H9 (cell line): ENCODE data around the gene AMIGO1. TPM values are rescaled to one million over a fixed set of nuclear protein-coding genes. Genes with fewer than 3 reads are reported as not detected.

Experiments
- DNase-seq: peaks from one replicate; pipeline ENCODE4 v3.0.0-alpha.2; 2017
- H2AFZ ChIP-seq: one replicate; pipeline ENCODE4 v1.6.1; 2013; ENCODE audit warnings: mild to moderate bottlenecking, low read length, control low read depth, moderate library complexity
- H2AK5ac ChIP-seq: 2 replicates; pipeline ENCODE4 v1.6.1; 2013; ENCODE audit warnings: low read length, control low read depth, mixed read lengths; ENCODE audit not compliant: insufficient read length
- H2BK120ac ChIP-seq: one replicate; pipeline ENCODE4 v1.6.1; 2013; ENCODE audit warnings: low read depth, mild to moderate bottlenecking, low read length, control low read depth, inconsistent platforms; ENCODE audit not compliant: poor library complexity, severe bottlenecking
- H2BK12ac ChIP-seq: 2 replicates; pipeline ENCODE4 v1.6.1; 2013; ENCODE audit warnings: low read length, control low read depth, mixed read lengths, low read depth; ENCODE audit not compliant: insufficient read length
- H2BK15ac ChIP-seq: 2 replicates; pipeline ENCODE4 v1.6.1; 2013; ENCODE audit warnings: low read depth, low read length, control low read depth
- H2BK20ac ChIP-seq: one replicate; pipeline ENCODE4 v1.6.1; 2013; ENCODE audit warnings: low read depth, mild to moderate bottlenecking, low read length, control low read depth, inconsistent platforms; ENCODE audit not compliant: poor library complexity, severe bottlenecking
- H2BK5ac ChIP-seq: 2 replicates; pipeline ENCODE4 v1.6.1; 2013; ENCODE audit warnings: low read length, control low read depth, mixed read lengths; ENCODE audit not compliant: insufficient read length
- H3K14ac ChIP-seq: 2 replicates; pipeline ENCODE4 v1.6.1; 2013; ENCODE audit warnings: low read length, control low read depth; ENCODE audit not compliant: insufficient read depth
- H3K18ac ChIP-seq: 2 replicates; pipeline ENCODE4 v1.6.1; 2013; ENCODE audit warnings: low read depth, mild to moderate bottlenecking, mixed read lengths, low read length, control low read depth; ENCODE audit not compliant: insufficient read length
- H3K23ac ChIP-seq: 2 replicates; pipeline ENCODE4 v1.6.1; 2013; ENCODE audit warnings: low read length, control low read depth, mixed read lengths, low read depth; ENCODE audit not compliant: insufficient read length
- H3K23me2 ChIP-seq: 2 replicates; pipeline ENCODE4 v1.6.1; 2013; ENCODE audit warnings: low read depth, mild to moderate bottlenecking, mixed read lengths, low read length, control low read depth; ENCODE audit not compliant: insufficient read length, poor library complexity, severe bottlenecking
- H3K27ac ChIP-seq: 2 replicates; pipeline ENCODE4 v1.5.1; 2013; ENCODE audit warnings: low read length, control low read depth, mixed read lengths, low read depth; ENCODE audit not compliant: insufficient read length
- H3K27me3 ChIP-seq: 2 replicates; pipeline ENCODE4 v1.6.1; 2013; ENCODE audit warnings: low read length, control low read depth, inconsistent platforms; ENCODE audit not compliant: insufficient read depth
- H3K4ac ChIP-seq: 2 replicates; pipeline ENCODE4 v1.6.1; 2013; ENCODE audit warnings: low read depth, mild to moderate bottlenecking, control low read depth, inconsistent platforms, low read length, moderate library complexity
- H3K4me1 ChIP-seq: 2 replicates; pipeline ENCODE4 v1.6.1; 2013; ENCODE audit warnings: low read length, control low read depth, inconsistent platforms; ENCODE audit not compliant: insufficient read depth
- H3K4me2 ChIP-seq: 2 replicates; pipeline ENCODE4 v1.6.1; 2013; ENCODE audit warnings: low read length, control low read depth, mixed read lengths; ENCODE audit not compliant: insufficient read length, insufficient read depth
- H3K56ac ChIP-seq: 2 replicates; pipeline ENCODE4 v1.6.1; 2013; ENCODE audit warnings: low read depth, mild to moderate bottlenecking, mixed read lengths, low read length, control low read depth; ENCODE audit not compliant: insufficient read length
- H3K79me1 ChIP-seq: 2 replicates; pipeline ENCODE4 v1.6.1; 2013; ENCODE audit warnings: low read depth, mild to moderate bottlenecking, moderate library complexity, low read length, control low read depth, inconsistent platforms; ENCODE audit not compliant: insufficient read depth, poor library complexity, severe bottlenecking
- H3K79me2 ChIP-seq: 2 replicates; pipeline ENCODE4 v1.6.1; 2013; ENCODE audit warnings: low read length, control low read depth, inconsistent platforms; ENCODE audit not compliant: insufficient read depth
- H3K9ac ChIP-seq: 2 replicates; pipeline ENCODE4 v1.6.1; 2013; ENCODE audit warnings: low read length, control low read depth, mixed read lengths; ENCODE audit not compliant: insufficient read length; ENCODE audit errors: extremely low read depth
- H3K9me3 ChIP-seq: one replicate; pipeline ENCODE4 v1.6.1; 2013; ENCODE audit warnings: low read depth, low read length, inconsistent platforms; ENCODE audit not compliant: control insufficient read depth
- H3T11ph ChIP-seq: one replicate; pipeline ENCODE4 v1.6.1; 2013; ENCODE audit warnings: mild to moderate bottlenecking, low read length, control low read depth, inconsistent platforms
- H4K20me1 ChIP-seq: one replicate; pipeline ENCODE4 v1.6.1; 2013; ENCODE audit not compliant: control insufficient read depth, insufficient read length, insufficient read depth
- H4K5ac ChIP-seq: 2 replicates; pipeline ENCODE4 v1.6.1; 2013; ENCODE audit warnings: low read depth, mild to moderate bottlenecking, mixed read lengths, low read length, control low read depth; ENCODE audit not compliant: insufficient read length
- H4K8ac ChIP-seq: replicated peaks from 2 replicates; pipeline ENCODE4 v1.6.1; 2013; ENCODE audit warnings: low read length, control low read depth, mixed read lengths, low read depth; ENCODE audit not compliant: insufficient read length
- H4K91ac ChIP-seq: 2 replicates; pipeline ENCODE4 v1.6.1; 2013; ENCODE audit warnings: low read depth, mild to moderate bottlenecking, moderate library complexity, mixed read lengths, low read length, control low read depth; ENCODE audit not compliant: insufficient read length
- H3K27ac Mint-ChIP-seq, 3 experiments: 2 replicates in 2 of 3; 3 replicates in 1 of 3; pipeline ENCODE4 v1.8.0; 2020 to 2021; ENCODE audit warnings: mixed read lengths in 3 of 3, mild to moderate bottlenecking in 1 of 3, moderate library complexity in 1 of 3
- H3K27me3 Mint-ChIP-seq: 2 replicates; pipeline ENCODE4 v1.8.0; 2021; ENCODE audit warnings: low read depth, mild to moderate bottlenecking, moderate library complexity, mixed read lengths
- H3K36me3 Mint-ChIP-seq, 3 experiments: 2 replicates in 2 of 3; 3 replicates in 1 of 3; pipeline ENCODE4 v1.8.0; 2020 to 2021; ENCODE audit warnings: low read depth in 3 of 3, mixed read lengths in 3 of 3; ENCODE audit not compliant: insufficient read depth in 1 of 3
- H3K4me1 Mint-ChIP-seq, 2 experiments: 2 replicates each; pipeline ENCODE4 v1.8.0; 2020; ENCODE audit warnings: mixed read lengths in 2 of 2
- H3K4me3 Mint-ChIP-seq, 2 experiments: 2 replicates in 1 of 2; 3 replicates in 1 of 2; pipeline ENCODE4 v1.8.0; 2020 to 2021; ENCODE audit warnings: mild to moderate bottlenecking in 2 of 2, mixed read lengths in 2 of 2, moderate library complexity in 1 of 2
- H3K9me3 Mint-ChIP-seq, 2 experiments: 2 replicates in 1 of 2; 3 replicates in 1 of 2; pipeline ENCODE4 v1.8.0; 2020; ENCODE audit warnings: mild to moderate bottlenecking in 2 of 2, mixed read lengths in 2 of 2, moderate library complexity in 1 of 2
- CTCF ChIP-seq: fragments of 200-600 bp; sonication (generic); conservative IDR thresholded peaks from 3 replicates; pipeline ENCODE4 v1.8.0; 2021; ENCODE audit warnings: antibody characterized with exemption, mild to moderate bottlenecking
- WGBS: extraction: QIAGEN DNeasy Blood & Tissue Kit; methylation state at CpG from one replicate; pipeline ENCODE4 v1.1.7; 2013; ENCODE audit warnings: missing lambda C conversion rate, low lambda C conversion rate, mixed read lengths; ENCODE audit not compliant: insufficient read length; ENCODE audit errors: extremely low coverage; 5-methylcytosine and 5-hydroxymethylcytosine counted together
- total RNA-seq: library from RNA; stranded (reverse); gene quantifications from 2 replicates; pipeline ENCODE4 v1.2.1, GENCODE V29; 2021

The AMIGO1 gene
- total RNA-seq, 1 experiment from 2014 or later: 4.1 TPM

DNA sequence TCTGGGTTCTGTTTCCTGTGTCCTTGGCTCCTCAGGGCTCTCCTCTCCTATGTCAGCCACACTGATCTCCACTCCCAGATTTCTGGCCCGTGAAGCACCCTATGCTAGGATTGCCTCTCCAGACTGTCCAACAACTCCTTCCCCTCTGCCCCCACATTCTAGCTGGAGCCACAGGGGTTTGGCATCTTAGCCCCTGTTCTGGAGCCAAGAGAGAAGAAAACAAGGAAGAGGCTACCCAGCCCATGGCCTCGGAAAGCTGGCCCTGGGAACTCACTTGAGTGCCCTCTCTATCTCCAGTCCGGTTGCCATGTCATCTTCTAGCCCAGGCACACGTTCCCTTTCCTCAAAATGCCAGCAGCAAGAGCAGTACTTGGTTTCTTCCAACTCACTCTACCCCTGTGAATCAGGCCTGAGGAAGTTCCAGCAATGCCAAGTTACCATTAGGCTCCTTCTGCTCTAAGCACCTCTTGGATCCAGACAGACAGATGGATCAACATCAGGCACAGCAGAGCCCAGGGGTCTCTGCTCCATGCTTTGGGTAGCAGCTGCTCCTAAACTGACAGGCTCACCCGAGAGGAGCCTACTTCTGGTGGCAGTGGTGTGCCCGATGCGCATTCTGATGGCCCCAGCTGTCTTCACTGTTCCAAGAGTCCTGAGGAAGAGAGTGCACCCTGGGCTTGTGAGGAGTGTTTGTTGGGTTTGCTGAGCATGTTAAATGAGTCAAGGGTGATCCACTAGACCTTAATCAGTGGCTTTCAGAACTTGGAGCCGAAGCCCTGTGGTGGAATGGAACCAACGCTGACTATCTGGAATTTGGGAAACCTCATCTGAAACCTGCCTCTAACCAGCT, 18.5 kb upstream of the AMIGO1 start:
- Histone ChIP-seq H2BK15ac (no peak overlapping the region), H2BK5ac (no peak overlapping the region), H3K14ac (no peak overlapping the region), H3K4ac (no peak overlapping the region), H3K79me1 (no peaks in the 10 kb centered on the region), H2BK120ac (no peak overlapping the region), H2BK12ac (no peak overlapping the region), H2AFZ (no peak overlapping the region), H3K27ac (no peak overlapping the region), H2AK5ac (no peak overlapping the region), H4K8ac (no peak overlapping the region), H2BK20ac (no peak overlapping the region), H4K5ac (no peak overlapping the region), H4K20me1 (no peaks in the 10 kb centered on the region), H3K23ac (no peak overlapping the region), H3K56ac (no peak overlapping the region), H3K23me2 (peaks cover 4% of the 10 kb centered on the region), H4K91ac (no peak overlapping the region), H3K79me2 (no peaks in the 10 kb centered on the region), H3T11ph (no peak overlapping the region), H3K18ac (no peak overlapping the region), H3K9me3 (no peaks in the 10 kb centered on the region), H3K27me3 (no peaks in the 10 kb centered on the region), H3K4me1 (no peaks in the 10 kb centered on the region), H3K9ac (no peak overlapping the region), H3K4me2 (no peak overlapping the region)
- Mint-ChIP-seq H3K4me1 (peaks cover 4 to 8% of the 10 kb centered on the region in 2 experiments), H3K4me3 (no peak overlapping the region), H3K27me3 (peaks cover 20% of the 10 kb centered on the region), H3K27ac (no peak overlapping the region; a peak in 1 of 7 replicates), H3K9me3 (no peaks in the 10 kb centered on the region; a peak in 1 of 5 replicates), H3K36me3 (no peaks in the 10 kb centered on the region)
- no CpG with 5 or more reads among the region's 9 CpGs for WGBS
- no peak for TF ChIP-seq CTCF
- DNase-seq: no peak
